ENCODE measurements around the gene CD248.

DNA sequence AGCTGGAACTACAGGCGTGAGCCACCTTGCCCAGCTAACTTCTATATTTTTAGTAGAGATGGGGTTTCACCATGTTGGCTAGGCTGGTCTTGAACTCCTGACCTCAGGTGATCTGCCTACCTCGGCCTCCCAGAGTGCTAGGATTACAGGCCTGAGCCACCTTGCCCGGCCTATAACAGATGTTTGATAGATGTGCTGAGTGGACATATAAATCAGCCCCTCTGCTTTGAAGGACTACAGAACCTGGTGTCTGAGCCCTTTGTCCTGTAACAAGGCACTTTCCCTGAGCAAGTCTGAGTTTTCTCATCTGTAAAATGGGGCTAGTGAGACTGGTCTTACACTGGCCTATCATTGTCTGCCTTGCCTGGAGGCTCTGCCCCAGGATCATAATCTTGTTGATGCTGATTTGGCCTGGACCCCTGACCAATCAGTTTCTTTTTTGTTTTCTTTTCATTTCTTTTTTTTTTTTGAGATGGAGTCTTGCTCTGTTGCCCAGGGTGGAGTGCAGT lies 12.4 kb upstream of the CD248 start:
- TF ChIP-seq, protein P1, sequence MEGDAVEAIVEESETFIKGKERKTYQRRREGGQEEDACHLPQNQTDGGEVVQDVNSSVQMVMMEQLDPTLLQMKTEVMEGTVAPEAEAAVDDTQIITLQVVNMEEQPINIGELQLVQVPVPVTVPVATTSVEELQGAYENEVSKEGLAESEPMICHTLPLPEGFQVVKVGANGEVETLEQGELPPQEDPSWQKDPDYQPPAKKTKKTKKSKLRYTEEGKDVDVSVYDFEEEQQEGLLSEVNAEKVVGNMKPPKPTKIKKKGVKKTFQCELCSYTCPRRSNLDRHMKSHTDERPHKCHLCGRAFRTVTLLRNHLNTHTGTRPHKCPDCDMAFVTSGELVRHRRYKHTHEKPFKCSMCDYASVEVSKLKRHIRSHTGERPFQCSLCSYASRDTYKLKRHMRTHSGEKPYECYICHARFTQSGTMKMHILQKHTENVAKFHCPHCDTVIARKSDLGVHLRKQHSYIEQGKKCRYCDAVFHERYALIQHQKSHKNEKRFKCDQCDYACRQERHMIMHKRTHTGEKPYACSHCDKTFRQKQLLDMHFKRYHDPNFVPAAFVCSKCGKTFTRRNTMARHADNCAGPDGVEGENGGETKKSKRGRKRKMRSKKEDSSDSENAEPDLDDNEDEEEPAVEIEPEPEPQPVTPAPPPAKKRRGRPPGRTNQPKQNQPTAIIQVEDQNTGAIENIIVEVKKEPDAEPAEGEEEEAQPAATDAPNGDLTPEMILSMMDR (IDR thresholded peaks at IDR 0.05), result no peak
- TF ChIP-seq POLR2A (IDR thresholded peaks at IDR 0.05), result no peak
- TF ChIP-seq EP300 (IDR thresholded peaks at IDR 0.05), result no peak
